ENCODE results near the gene SYNDIG1.
"Not testable (repeated sequence)": the region's sequence is repeated elsewhere in the genome, so short reads cannot be mapped to it uniquely, and the experiment has no call there.

SYNDIG1 gene

GRCh38 chr20:24502661-24503060 lies 33.2 kb downstream of the SYNDIG1 start:
- DNase-seq (ENCODE audit: extremely low spot score) = no peak
- TF ChIP-seq LEF1 (IDR thresholded peaks at IDR 0.05; ENCODE audit: borderline replicate concordance) (no peak), ARNT (IDR thresholded peaks at IDR 0.05) (no peak), SUZ12 (IDR thresholded peaks at IDR 0.05) (no peak), CTBP1 (IDR thresholded peaks at IDR 0.05; ENCODE audit: borderline replicate concordance) (no peak), BHLHE40 (IDR thresholded peaks at IDR 0.05; ENCODE audit: borderline replicate concordance) (no peak), ZNF384 (IDR thresholded peaks at IDR 0.05) (no peak)
- ChIA-PET CTCF (no interaction called here), POLR2A (interaction anchor here (1.1 kb wide), 1 partner anchor 33 kb away, joined by 5 read pairs; no protein-coding TSS in a partner anchor)

GRCh38 chr20:24503352-24503931 lies 34.0 kb downstream of the SYNDIG1 start:
- no peak for TF ChIP-seq SUZ12 (IDR thresholded peaks at IDR 0.05)
- no peak for TF ChIP-seq HDGF (IDR thresholded peaks at IDR 0.05; ENCODE audit: borderline replicate concordance)
- no peak for TF ChIP-seq BHLHE40 (IDR thresholded peaks at IDR 0.05; ENCODE audit: borderline replicate concordance)
- CTCF ChIA-PET = interaction anchor here (0.6 to 0.9 kb wide), 3 partner anchors 119 to 1527 kb away, joined by 3 to 5 read pairs (median 4); no protein-coding TSS in a partner anchor
- DNase-seq (ENCODE audit: extremely low spot score) = no peak
- POLR2A ChIA-PET = interaction anchor here (0.6 to 1.1 kb wide), 3 partner anchors 17 to 278 kb away, joined by 3 to 5 read pairs (median 3); no protein-coding TSS in a partner anchor

- TF ChIP-seq BHLHE40 (IDR thresholded peaks at IDR 0.05; ENCODE audit: borderline replicate concordance) = no peak
- no peak for TF ChIP-seq FOXK2 (IDR thresholded peaks at IDR 0.05)
- no peak for TF ChIP-seq FOXM1 (IDR thresholded peaks at IDR 0.05; ENCODE audit: borderline replicate concordance)
- TF ChIP-seq L3MBTL2 (conservative IDR thresholded peaks at IDR 0.05) = no peak
- TF ChIP-seq FOXA1 (IDR thresholded peaks at IDR 0.05) = no peak
- no peak for TF ChIP-seq SP1 (IDR thresholded peaks at IDR 0.05)
- no peak for TF ChIP-seq TARDBP (IDR thresholded peaks at IDR 0.05)
- ChIA-PET CTCF (interaction anchor here (0.6 kb wide), 1 partner anchor 165 kb away, joined by 3 read pairs; no protein-coding TSS in a partner anchor), POLR2A (no interaction called here)
- no peak for DNase-seq (ENCODE audit: extremely low spot score)
These were observed 35.2 kb downstream of the SYNDIG1 start for GRCh38 chr20:24504331-24505285.

GRCh38 chr20:24506146-24506545 lies 36.7 kb downstream of the SYNDIG1 start:
- ChIA-PET CTCF (no interaction called here), POLR2A (no interaction called here)
- no peak for DNase-seq (ENCODE audit: extremely low spot score)
- no peak for TF ChIP-seq SP1 (IDR thresholded peaks at IDR 0.05)
- TF ChIP-seq FOXM1 (IDR thresholded peaks at IDR 0.05; ENCODE audit: borderline replicate concordance) = no peak
- TF ChIP-seq ELF4 (IDR thresholded peaks at IDR 0.05) = no peak
- no peak for TF ChIP-seq HDGF (IDR thresholded peaks at IDR 0.05; ENCODE audit: borderline replicate concordance)
- no peak for TF ChIP-seq LEF1 (IDR thresholded peaks at IDR 0.05; ENCODE audit: borderline replicate concordance)
- no peak for TF ChIP-seq CTBP1 (IDR thresholded peaks at IDR 0.05; ENCODE audit: borderline replicate concordance)
- TF ChIP-seq PKNOX1 (IDR thresholded peaks at IDR 0.05) = no peak
- TF ChIP-seq BHLHE40 (IDR thresholded peaks at IDR 0.05; ENCODE audit: borderline replicate concordance) = no peak
- TF ChIP-seq SUZ12 (IDR thresholded peaks at IDR 0.05) = no peak
- no peak for TF ChIP-seq L3MBTL2 (conservative IDR thresholded peaks at IDR 0.05)
- TF ChIP-seq ZNF384 (IDR thresholded peaks at IDR 0.05) = no peak
- TF ChIP-seq FOXA1 (IDR thresholded peaks at IDR 0.05) = no peak
- TF ChIP-seq FOXK2 (IDR thresholded peaks at IDR 0.05) = no peak
- TF ChIP-seq NFRKB (IDR thresholded peaks at IDR 0.05) = no peak
- no peak for TF ChIP-seq TARDBP (IDR thresholded peaks at IDR 0.05)
- no peak for TF ChIP-seq ARNT (IDR thresholded peaks at IDR 0.05)

- DNase-seq (ENCODE audit: extremely low spot score) = no peak
- TF ChIP-seq CTBP1 (IDR thresholded peaks at IDR 0.05; ENCODE audit: borderline replicate concordance) (no peak), FOXK2 (IDR thresholded peaks at IDR 0.05) (no peak), PKNOX1 (IDR thresholded peaks at IDR 0.05) (no peak), BHLHE40 (IDR thresholded peaks at IDR 0.05; ENCODE audit: borderline replicate concordance) (no peak)
- POLR2A ChIA-PET = no interaction called here
These were observed 37.3 kb downstream of the SYNDIG1 start for GRCh38 chr20:24506696-24507095.

GRCh38 chr20:24507182-24507853 lies 37.9 kb downstream of the SYNDIG1 start:
- TF ChIP-seq HDGF (IDR thresholded peaks at IDR 0.05; ENCODE audit: borderline replicate concordance) (no peak), LEF1 (IDR thresholded peaks at IDR 0.05; ENCODE audit: borderline replicate concordance) (no peak), L3MBTL2 (conservative IDR thresholded peaks at IDR 0.05) (no peak), PKNOX1 (IDR thresholded peaks at IDR 0.05) (no peak), ELF4 (IDR thresholded peaks at IDR 0.05) (no peak), FOXK2 (IDR thresholded peaks at IDR 0.05) (no peak), FOXM1 (IDR thresholded peaks at IDR 0.05; ENCODE audit: borderline replicate concordance) (no peak), TARDBP (IDR thresholded peaks at IDR 0.05) (no peak), BHLHE40 (IDR thresholded peaks at IDR 0.05; ENCODE audit: borderline replicate concordance) (no peak), SP1 (IDR thresholded peaks at IDR 0.05) (no peak), ARNT (IDR thresholded peaks at IDR 0.05) (no peak)
- no peak for DNase-seq (ENCODE audit: extremely low spot score)
- ChIA-PET CTCF (no interaction called here), POLR2A (no interaction called here)

More at GRCh38 chr20:24506696-24507095, 37.3 kb downstream of the SYNDIG1 start:
- CTCF ChIA-PET = no interaction called here

- CTCF ChIA-PET = not testable (repeated sequence)
These were observed 43.0 kb downstream of the SYNDIG1 start for GRCh38 chr20:24512441-24512840.

More at GRCh38 chr20:24512441-24512840, 43.0 kb downstream of the SYNDIG1 start:
- DNase-seq (ENCODE audit: extremely low spot score); POLR2A ChIA-PET: not testable (repeated sequence)
